B cell (primary cell): ENCODE data around the gene B3GAT3. TPM values are rescaled to one million over a fixed set of nuclear protein-coding genes. Genes with fewer than 3 reads are reported as not detected.

Source experiments
- ATAC-seq: fragments of 200-7000 bp; cut with Tn5 transposase; one replicate; pipeline ENCODE4 v1.10.0; 2021; ENCODE audit warnings: low read depth, mild to moderate bottlenecking, moderate number of reproducible peaks, moderate library complexity
- CTCF ChIA-PET: fragments of 350-600 bp; sonication (Branson Sonifier 250); formaldehyde crosslinking; loops from one replicate; lab custom pipeline; 2021; ENCODE audit warnings: antibody characterized with exemption, inconsistent platforms; lab: Charles Lee
- POLR2A ChIA-PET: fragments of 350-600 bp; sonication (Branson Sonifier 250); formaldehyde crosslinking; loops from one replicate; lab custom pipeline; 2021; ENCODE audit warnings: antibody characterized with exemption; lab: Charles Lee
- DNase-seq: peaks from one replicate; pipeline ENCODE4 v3.0.0; 2013
- H2AFZ ChIP-seq: 2 replicates; pipeline ENCODE4 v1.6.1; 2012; ENCODE audit warnings: mild to moderate bottlenecking, low read depth, low read length; ENCODE audit not compliant: insufficient read depth, poor library complexity, severe bottlenecking
- H3K27ac ChIP-seq, 2 donors: 1 replicate in 1 of 2; 2 replicates in 1 of 2; pipeline ENCODE4 v1.5.1; 2012 to 2013; ENCODE audit warnings: low read length in 2 of 2, mild to moderate bottlenecking in 2 of 2, moderate library complexity in 1 of 2
- H3K27me3 ChIP-seq, 4 experiments: fragments of 200-600 bp in 1 of 4; sonication (generic) in 1 of 4; replicated peaks in 1 of 4; 1 replicate in 2 of 4; 2 replicates in 2 of 4; pipeline versions ENCODE4 v1.6.1 to v1.7.0; 2013 to 2016; ENCODE audit warnings: low read length in 3 of 4, mild to moderate bottlenecking in 2 of 4, mixed read lengths in 1 of 4, moderate library complexity in 1 of 4; ENCODE audit not compliant: insufficient read depth in 4 of 4, control insufficient read depth in 3 of 4; ENCODE audit errors: control extremely low read depth in 1 of 4
- H3K36me3 ChIP-seq, 2 experiments: replicated peaks in 1 of 2; 1 replicate in 1 of 2; 2 replicates in 1 of 2; pipeline versions ENCODE4 v1.6.1 to v1.7.1; 2013; ENCODE audit warnings: low read length in 1 of 2; ENCODE audit not compliant: insufficient read depth in 2 of 2, control insufficient read depth in 1 of 2; ENCODE audit errors: control extremely low read depth in 1 of 2, extremely low read depth in 1 of 2
- H3K4me1 ChIP-seq, 2 donors: fragments of 200-600 bp in 1 of 2; sonication (generic) in 1 of 2; 1 replicate in 1 of 2; 2 replicates in 1 of 2; pipeline versions ENCODE4 v1.5.1 to v1.6.1; 2013 to 2017; ENCODE audit warnings: low read length in 2 of 2; ENCODE audit not compliant: control insufficient read depth in 2 of 2, insufficient read depth in 2 of 2
- H3K4me2 ChIP-seq: replicated peaks from 2 replicates; pipeline ENCODE3; 2012; ENCODE audit warnings: mild to moderate bottlenecking, low read depth, low read length; ENCODE audit not compliant: poor library complexity, severe bottlenecking
- H3K4me3 ChIP-seq, 5 experiments: fragments of 200-600 bp in 1 of 5; sonication (generic) in 1 of 5; 1 replicate in 3 of 5; 2 replicates in 2 of 5; pipeline versions ENCODE4 v1.5.1 to v1.7.0; 2011 to 2016; ENCODE audit warnings: low read length in 4 of 5, mild to moderate bottlenecking in 4 of 5, low read depth in 2 of 5, control low read depth in 1 of 5, moderate library complexity in 1 of 5; ENCODE audit not compliant: insufficient read depth in 1 of 5; ENCODE audit errors: control extremely low read depth in 1 of 5, extremely low read depth in 1 of 5
- H3K79me2 ChIP-seq: fragments of 200-600 bp; sonication (generic); one replicate; pipeline ENCODE4 v1.6.0; 2016; ENCODE audit warnings: low read length; ENCODE audit not compliant: control insufficient read depth, insufficient read depth
- H3K9ac ChIP-seq: fragments of 200-600 bp; sonication (generic); 2 replicates; pipeline ENCODE4 v1.6.1; 2017; ENCODE audit warnings: mild to moderate bottlenecking, low read length, moderate library complexity
- H3K9me3 ChIP-seq, 3 donors: one replicate each; pipeline versions ENCODE4 v1.6.1 to v1.7.1; 2013; ENCODE audit warnings: low read length in 2 of 3; ENCODE audit not compliant: control insufficient read depth in 2 of 3, insufficient read depth in 1 of 3; ENCODE audit errors: control extremely low read depth in 1 of 3
- H4K20me1 ChIP-seq: 2 replicates; pipeline ENCODE4 v1.6.0; 2012; ENCODE audit warnings: mild to moderate bottlenecking, low read length; ENCODE audit not compliant: insufficient read depth, control insufficient read depth, poor library complexity, severe bottlenecking
- H3K27ac Mint-ChIP-seq: one replicate; pipeline ENCODE4 v1.8.0; 2021; ENCODE audit warnings: mixed read lengths
- H3K27me3 Mint-ChIP-seq: one replicate; pipeline ENCODE4 v1.8.0; 2021; ENCODE audit warnings: mixed read lengths
- H3K4me1 Mint-ChIP-seq: one replicate; pipeline ENCODE4 v1.8.0; 2021; ENCODE audit warnings: mixed read lengths
- H3K4me3 Mint-ChIP-seq: one replicate; pipeline ENCODE4 v1.8.0; 2021; ENCODE audit warnings: mixed read lengths
- H3K9me3 Mint-ChIP-seq: one replicate; pipeline ENCODE4 v1.8.0; 2022; ENCODE audit warnings: mixed read lengths; ENCODE audit not compliant: insufficient read depth
- EZH2 ChIP-seq: IDR thresholded peaks from 2 replicates; pipeline ENCODE4 v1.6.1; 2012; ENCODE audit warnings: borderline replicate concordance, low read depth, mild to moderate bottlenecking, moderate library complexity, low read length; ENCODE audit not compliant: insufficient read depth, poor library complexity, severe bottlenecking
- WGBS: methylation state at CpG from one replicate; pipeline ENCODE4 v1.1.5; 2013; ENCODE audit warnings: missing lambda C conversion rate; ENCODE audit not compliant: insufficient coverage; 5-methylcytosine and 5-hydroxymethylcytosine counted together
- intact Hi-C: fragments of 100-400 bp; cut with micrococcal nuclease; formaldehyde crosslinking; loops from one replicate; pipeline ENCODE4 v1.10.0; 2022
- polyA plus RNA-seq: library from polyadenylated mRNA; depleted of rRNA; stranded (reverse); fragments of >200 nt; gene quantifications from 2 replicates; pipeline ENCODE4 v1.2.3, GENCODE V29; 2012
- total RNA-seq, 2 donors: library from RNA; stranded (reverse); fragments of 120-200 nt in 1 of 2; gene quantifications; 1 replicate in 1 of 2; 2 replicates in 1 of 2; pipeline versions ENCODE4 v1.2.3 to v1.2.4, GENCODE V29; 2013 to 2022
- TF ChIP-seq, protein P1 (sequence below): fragments of 200-600 bp; IDR thresholded peaks from one replicate; pipeline ENCODE4 v1.8.0; 2022; ENCODE audit warnings: antibody characterized with exemption, mild to moderate bottlenecking

Gene B3GAT3
- total and polyA plus RNA-seq, 2 donors (not counting 1 experiment from before 2014, with no cell fraction given), result 66.6 to 89.3 TPM

DNA sequence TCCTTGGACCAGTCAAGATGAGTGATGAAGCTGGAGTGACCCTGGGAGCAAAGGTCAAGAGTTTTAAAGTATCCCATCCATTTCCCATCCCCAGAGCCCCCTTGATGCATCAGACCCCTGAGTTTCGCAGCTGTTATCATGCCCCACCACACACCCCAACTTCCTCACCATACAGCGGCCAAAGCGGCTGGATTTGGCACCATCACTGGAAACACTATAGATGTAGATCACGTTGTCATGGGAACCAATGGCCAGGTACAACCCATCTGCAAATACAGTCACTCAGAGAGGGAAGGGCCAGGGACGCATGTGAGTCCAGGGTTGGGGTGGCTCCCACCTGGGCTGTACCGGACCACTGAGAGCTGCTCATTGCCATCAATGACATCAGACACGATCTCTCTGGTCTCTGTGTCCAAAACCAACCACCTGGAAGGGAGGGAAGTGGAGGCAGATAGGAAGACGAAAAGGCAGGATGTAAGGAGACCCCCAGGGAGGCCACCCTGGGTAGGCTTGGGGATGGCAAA, 17.9 kb downstream of the B3GAT3 start:
- TF ChIP-seq, protein P1, sequence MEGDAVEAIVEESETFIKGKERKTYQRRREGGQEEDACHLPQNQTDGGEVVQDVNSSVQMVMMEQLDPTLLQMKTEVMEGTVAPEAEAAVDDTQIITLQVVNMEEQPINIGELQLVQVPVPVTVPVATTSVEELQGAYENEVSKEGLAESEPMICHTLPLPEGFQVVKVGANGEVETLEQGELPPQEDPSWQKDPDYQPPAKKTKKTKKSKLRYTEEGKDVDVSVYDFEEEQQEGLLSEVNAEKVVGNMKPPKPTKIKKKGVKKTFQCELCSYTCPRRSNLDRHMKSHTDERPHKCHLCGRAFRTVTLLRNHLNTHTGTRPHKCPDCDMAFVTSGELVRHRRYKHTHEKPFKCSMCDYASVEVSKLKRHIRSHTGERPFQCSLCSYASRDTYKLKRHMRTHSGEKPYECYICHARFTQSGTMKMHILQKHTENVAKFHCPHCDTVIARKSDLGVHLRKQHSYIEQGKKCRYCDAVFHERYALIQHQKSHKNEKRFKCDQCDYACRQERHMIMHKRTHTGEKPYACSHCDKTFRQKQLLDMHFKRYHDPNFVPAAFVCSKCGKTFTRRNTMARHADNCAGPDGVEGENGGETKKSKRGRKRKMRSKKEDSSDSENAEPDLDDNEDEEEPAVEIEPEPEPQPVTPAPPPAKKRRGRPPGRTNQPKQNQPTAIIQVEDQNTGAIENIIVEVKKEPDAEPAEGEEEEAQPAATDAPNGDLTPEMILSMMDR, result no peak
- no peak for TF ChIP-seq EZH2
- intact Hi-C loops, result no loop called here
- Histone ChIP-seq H3K9ac (no peak overlapping the region), H2AFZ (no peak overlapping the region), H4K20me1 (peaks cover 7% of the 10 kb centered on the region), H3K4me3 (no peak overlapping the region), H3K27me3 (no peaks in the 10 kb centered on the region), H3K9me3 (peaks cover 0 to 3% (median 0%) of the 10 kb centered on the region in 3 donors), H3K79me2 (peaks cover 60% of the 10 kb centered on the region), H3K4me1 (peaks cover 18 to 41% of the 10 kb centered on the region in 2 donors), H3K36me3 (peaks cover 0 to 43% of the 10 kb centered on the region in 2 experiments), H3K27ac (no peak overlapping the region), H3K4me2 (no peak overlapping the region)
- peaks cover 44% of the 10 kb centered on the region for H3K4me1 Mint-ChIP-seq
- ATAC-seq (no peak), DNase-seq (no peak)
- H3K27me3 Mint-ChIP-seq, result no peaks in the 10 kb centered on the region
- POLR2A ChIA-PET, result interaction anchor here (0.8 to 1.2 kb wide), 4 partner anchors 11 to 106 kb away, joined by 3 to 9 read pairs (median 4); partner anchors contain the start of gene TUT1
- peak overlapping the region; percentile 97 for H3K4me3 Mint-ChIP-seq
- CTCF ChIA-PET, result interaction anchor here (0.8 to 2.5 kb wide), 3 partner anchors 12 to 179 kb away, joined by 3 to 13 read pairs (median 5); partner anchors contain the start of genes LBHD1, TUT1 and UQCC3
- 78% methylated on average over 3 of the region's 8 CpGs for WGBS
- H3K9me3 Mint-ChIP-seq, result no peaks in the 10 kb centered on the region
- peak overlapping the region; percentile 82 for H3K27ac Mint-ChIP-seq

GRCh38 chr11:62603072-62603408, 18.7 kb downstream of the B3GAT3 start:
- H3K27me3 Mint-ChIP-seq, result no peaks in the 10 kb centered on the region
- no peaks in the 10 kb centered on the region for H3K9me3 Mint-ChIP-seq
- ChIA-PET CTCF (interaction anchor here (0.6 to 2.5 kb wide), 3 partner anchors 11 to 90 kb away, joined by 3 to 13 read pairs (median 3); partner anchors contain the start of genes LBHD1, TUT1 and UQCC3), POLR2A (interaction anchor here (0.5 to 3.1 kb wide), 5 partner anchors 11 to 238 kb away, joined by 3 to 18 read pairs (median 4); partner anchors contain the start of gene TUT1)
- peaks cover 52% of the 10 kb centered on the region for H3K79me2 ChIP-seq
- H3K4me2 ChIP-seq, result peak overlapping the region; percentile 94
- WGBS, result over 99% methylated on average over 12 of the region's 13 CpGs
- H3K27me3 ChIP-seq, result no peaks in the 10 kb centered on the region
- H3K36me3 ChIP-seq, result peaks cover 0 to 39% of the 10 kb centered on the region in 2 experiments
- intact Hi-C loops, result no loop called here
- ATAC-seq (no peak), DNase-seq (no peak)
- H3K27ac Mint-ChIP-seq, result peak overlapping the region; percentile 82
- no peak overlapping the region for H2AFZ ChIP-seq
- H3K4me3 ChIP-seq, result peak overlapping the region in 1 of 5 experiments; percentile 88
- H3K9ac ChIP-seq, result no peak overlapping the region
- no peak overlapping the region for H3K27ac ChIP-seq
- peak overlapping the region; percentile 97 for H3K4me3 Mint-ChIP-seq
- peaks cover 24 to 48% of the 10 kb centered on the region in 2 donors for H3K4me1 ChIP-seq
- TF ChIP-seq, protein P1, result no peak
- TF ChIP-seq EZH2, result no peak
- H4K20me1 ChIP-seq, result peaks cover 7% of the 10 kb centered on the region
- peaks cover 51% of the 10 kb centered on the region for H3K4me1 Mint-ChIP-seq
- H3K9me3 ChIP-seq, result peaks cover 0 to 3% (median 0%) of the 10 kb centered on the region in 3 donors
